ENCODE results near the gene TNS1.

The TNS1 gene

DNA sequence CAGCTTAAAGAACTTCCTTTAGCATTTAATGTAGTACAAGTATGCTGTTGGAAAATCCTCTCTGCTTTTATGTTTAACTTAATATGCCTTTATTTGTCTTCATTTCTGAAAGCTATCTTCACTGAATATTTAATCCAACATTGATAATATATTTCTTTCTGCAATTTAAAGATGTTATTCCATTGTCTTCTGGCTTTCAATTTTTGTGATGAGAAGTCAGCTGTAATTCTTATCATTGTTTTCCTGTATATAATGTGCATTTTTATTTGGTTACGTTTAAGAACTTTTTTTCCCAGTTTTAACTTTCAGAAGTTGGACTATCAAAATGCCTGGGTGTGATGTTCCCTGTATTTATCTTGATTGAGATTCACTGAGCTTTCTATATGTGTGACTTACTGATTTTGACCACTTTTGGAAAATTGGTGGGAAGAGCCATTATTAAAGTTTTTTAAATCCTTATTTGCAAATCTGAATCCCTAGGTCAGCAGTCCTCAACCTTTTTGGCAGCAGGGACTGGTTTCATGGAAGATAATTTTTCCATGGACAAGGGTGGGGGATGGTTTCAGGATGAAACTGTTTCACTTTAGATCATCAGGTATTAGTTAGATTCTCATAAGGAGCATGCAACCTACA lies 241.0 kb downstream of the TNS1 start:
- Histone ChIP-seq H3K4me1 (ENCODE audit: control insufficient read depth in 1 of 2, insufficient read depth in 1 of 2, low read depth in 1 of 2, low read length in 1 of 2) (no peaks in the 10 kb centered on the region), H3K27me3 (peaks cover 7% of the 10 kb centered on the region), H3K4me3 (ENCODE audit: low read depth in 1 of 2, low read length in 1 of 2) (no peak overlapping the region), H3K9me3 (peaks cover 4% of the 10 kb centered on the region), H3K27ac (no peak overlapping the region), H3K36me3 (no peaks in the 10 kb centered on the region)
- TF ChIP-seq, protein P1, sequence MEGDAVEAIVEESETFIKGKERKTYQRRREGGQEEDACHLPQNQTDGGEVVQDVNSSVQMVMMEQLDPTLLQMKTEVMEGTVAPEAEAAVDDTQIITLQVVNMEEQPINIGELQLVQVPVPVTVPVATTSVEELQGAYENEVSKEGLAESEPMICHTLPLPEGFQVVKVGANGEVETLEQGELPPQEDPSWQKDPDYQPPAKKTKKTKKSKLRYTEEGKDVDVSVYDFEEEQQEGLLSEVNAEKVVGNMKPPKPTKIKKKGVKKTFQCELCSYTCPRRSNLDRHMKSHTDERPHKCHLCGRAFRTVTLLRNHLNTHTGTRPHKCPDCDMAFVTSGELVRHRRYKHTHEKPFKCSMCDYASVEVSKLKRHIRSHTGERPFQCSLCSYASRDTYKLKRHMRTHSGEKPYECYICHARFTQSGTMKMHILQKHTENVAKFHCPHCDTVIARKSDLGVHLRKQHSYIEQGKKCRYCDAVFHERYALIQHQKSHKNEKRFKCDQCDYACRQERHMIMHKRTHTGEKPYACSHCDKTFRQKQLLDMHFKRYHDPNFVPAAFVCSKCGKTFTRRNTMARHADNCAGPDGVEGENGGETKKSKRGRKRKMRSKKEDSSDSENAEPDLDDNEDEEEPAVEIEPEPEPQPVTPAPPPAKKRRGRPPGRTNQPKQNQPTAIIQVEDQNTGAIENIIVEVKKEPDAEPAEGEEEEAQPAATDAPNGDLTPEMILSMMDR (IDR thresholded peaks at IDR 0.05) = no peak

DNA sequence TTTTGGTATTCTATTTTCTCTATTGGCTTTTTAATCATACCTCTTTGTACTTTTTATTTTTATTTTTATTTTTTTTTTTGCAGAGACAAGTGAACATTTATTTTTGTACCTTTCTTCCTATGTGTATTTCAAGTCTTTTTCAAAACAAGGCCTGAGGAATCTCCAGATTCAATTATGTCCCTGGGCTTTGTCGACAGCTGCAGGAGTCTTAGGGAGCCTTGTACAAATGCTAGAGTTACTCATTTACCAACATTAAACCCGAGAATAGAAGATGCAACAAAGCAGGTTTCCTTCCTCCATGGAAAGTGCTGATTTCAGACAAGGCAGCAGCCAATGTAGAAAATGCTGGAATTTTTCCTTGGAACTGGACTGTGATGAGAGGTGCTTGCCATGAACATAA lies 242.8 kb downstream of the TNS1 start:
- Histone ChIP-seq H3K27me3 (peaks cover 25% of the 10 kb centered on the region), H3K4me3 (ENCODE audit: low read depth in 1 of 2, low read length in 1 of 2) (no peak overlapping the region), H3K27ac (no peak overlapping the region), H3K4me1 (ENCODE audit: control insufficient read depth in 1 of 2, insufficient read depth in 1 of 2, low read depth in 1 of 2, low read length in 1 of 2) (no peaks in the 10 kb centered on the region), H3K36me3 (no peaks in the 10 kb centered on the region), H3K9me3 (peaks cover 4% of the 10 kb centered on the region)
- TF ChIP-seq, protein P1 (IDR thresholded peaks at IDR 0.05) = no peak

DNA sequence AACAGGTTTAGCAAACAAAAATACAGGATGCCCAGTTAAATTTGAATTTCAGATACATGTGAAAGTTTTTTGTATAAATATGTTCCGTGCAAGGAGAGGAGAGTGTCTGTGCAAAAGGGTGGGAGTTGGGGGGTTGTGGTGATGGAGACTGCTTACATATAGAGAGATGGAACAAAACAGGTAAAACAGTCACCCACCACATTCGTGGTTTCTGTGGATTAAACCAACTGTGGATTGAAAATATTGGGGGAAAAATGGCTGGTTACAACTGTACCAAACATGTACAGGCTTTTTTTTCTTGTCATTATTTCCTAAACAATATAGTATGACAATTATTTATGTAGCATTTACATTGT lies 245.7 kb downstream of the TNS1 start:
- Histone ChIP-seq H3K4me1 (ENCODE audit: control insufficient read depth in 1 of 2, insufficient read depth in 1 of 2, low read depth in 1 of 2, low read length in 1 of 2) (no peaks in the 10 kb centered on the region), H3K27me3 (peaks cover 52% of the 10 kb centered on the region), H3K9me3 (no peaks in the 10 kb centered on the region), H3K4me3 (ENCODE audit: low read depth in 1 of 2, low read length in 1 of 2) (no peak overlapping the region), H3K27ac (no peak overlapping the region), H3K36me3 (no peaks in the 10 kb centered on the region)
- TF ChIP-seq, protein P1 (IDR thresholded peaks at IDR 0.05) = no peak

DNA sequence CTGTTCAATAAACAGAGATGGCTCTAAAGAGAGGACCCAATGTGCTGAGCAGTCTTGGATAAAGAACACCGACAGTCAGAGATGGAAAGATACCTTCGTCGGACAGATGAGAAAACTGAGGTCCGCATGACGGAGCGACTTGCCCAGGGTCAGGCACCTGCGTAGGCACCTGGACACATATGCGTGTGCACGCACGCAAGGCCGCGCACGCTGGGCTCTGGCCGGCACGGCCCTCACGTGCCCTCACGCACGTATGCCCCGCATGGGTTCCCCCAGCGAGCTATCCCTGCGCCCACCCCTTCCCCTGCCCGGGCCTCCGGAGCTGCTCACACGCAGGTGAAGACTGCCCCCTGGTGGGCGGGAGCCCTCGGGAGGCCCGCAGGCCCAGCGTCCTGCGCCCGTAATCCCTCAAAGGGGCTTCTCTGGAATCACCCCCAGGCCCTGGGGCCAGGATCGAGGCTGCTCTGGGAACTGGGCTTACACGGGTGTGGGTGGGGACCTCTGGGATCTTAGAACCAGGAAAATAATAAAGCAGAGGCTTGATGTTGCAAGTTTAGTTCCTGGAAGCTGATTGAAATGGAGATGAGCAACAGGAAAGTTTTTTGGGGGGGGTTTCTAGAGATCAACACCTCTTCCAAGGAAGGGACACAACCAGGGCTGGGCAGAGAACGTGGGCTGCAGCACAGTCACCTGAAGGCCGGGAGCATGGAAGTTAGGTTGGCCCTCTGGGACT lies 246.3 kb downstream of the TNS1 start:
- H3K4me3 ChIP-seq (ENCODE audit: low read depth in 1 of 2, low read length in 1 of 2) = no peak overlapping the region
- no peaks in the 10 kb centered on the region for H3K36me3 ChIP-seq

DNA sequence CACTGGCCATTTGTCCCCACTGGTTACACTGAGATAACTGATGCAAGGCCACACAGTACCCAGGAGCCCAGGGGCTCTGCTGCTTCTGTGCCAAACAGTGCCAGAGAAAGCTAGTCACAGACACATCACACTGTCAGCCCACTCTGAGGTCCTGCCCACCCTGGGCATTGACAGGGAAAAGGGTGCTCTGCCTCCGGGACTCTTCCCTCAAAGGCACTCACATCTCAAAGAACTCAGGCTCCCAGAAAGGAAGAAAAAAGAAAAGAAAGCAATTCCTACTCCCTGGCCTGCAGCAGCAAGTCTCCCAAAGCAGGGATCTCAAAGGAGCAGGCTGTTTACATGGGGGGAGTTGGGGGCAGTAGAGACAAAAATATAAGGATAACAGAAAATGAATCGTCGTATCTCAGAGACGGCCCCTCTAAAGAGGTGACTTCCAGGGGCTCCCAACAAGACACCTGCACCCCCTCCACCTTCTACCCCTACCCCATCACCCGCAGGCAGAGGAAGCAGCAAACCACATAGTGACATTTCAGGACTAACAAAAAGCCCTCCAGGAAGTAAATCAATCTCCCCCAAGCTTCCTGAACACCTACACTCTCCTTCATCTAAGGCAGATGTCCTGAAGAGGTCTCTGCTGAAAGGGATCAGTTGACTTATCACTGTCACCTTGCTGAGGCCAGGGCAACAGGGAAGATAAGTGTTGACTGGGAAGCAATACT lies 247.6 kb downstream of the TNS1 start:
- H3K27me3 ChIP-seq = peaks cover 59% of the 10 kb centered on the region
- H3K4me1 ChIP-seq (ENCODE audit: control insufficient read depth in 1 of 2, insufficient read depth in 1 of 2, low read depth in 1 of 2, low read length in 1 of 2) = no peaks in the 10 kb centered on the region
- no peak overlapping the region for H3K4me3 ChIP-seq (ENCODE audit: low read depth in 1 of 2, low read length in 1 of 2)
- no peaks in the 10 kb centered on the region for H3K36me3 ChIP-seq
- no peak overlapping the region for H3K27ac ChIP-seq
- no peaks in the 10 kb centered on the region for H3K9me3 ChIP-seq
- TF ChIP-seq, protein P1 (IDR thresholded peaks at IDR 0.05) = no peak

More for the DNA sequence above, 246.3 kb downstream of the TNS1 start:
- Histone ChIP-seq H3K27me3 (peaks cover 56% of the 10 kb centered on the region), H3K9me3 (no peaks in the 10 kb centered on the region), H3K4me1 (ENCODE audit: control insufficient read depth in 1 of 2, insufficient read depth in 1 of 2, low read depth in 1 of 2, low read length in 1 of 2) (no peaks in the 10 kb centered on the region), H3K27ac (no peak overlapping the region)
- TF ChIP-seq, protein P1 (IDR thresholded peaks at IDR 0.05) = peak; percentile 24

All from neutrophil (primary cell).